ENCODE results near the gene CEP128.

Gene CEP128

GRCh38 chr14:80576401-80576800 is 365.1 kb downstream of the CEP128 start:
- Histone ChIP-seq H3F3A (ENCODE audit: control insufficient read depth, insufficient read depth) (no peaks in the 10 kb centered on the region), H3K4me3 (ENCODE audit: low read length) (no peak overlapping the region), H4K20me1 (ENCODE audit: control insufficient read depth, insufficient read depth, low read depth, low read length) (no peaks in the 10 kb centered on the region), H3K79me2 (ENCODE audit: control insufficient read depth, low read length) (no peaks in the 10 kb centered on the region), H3K27me3 (ENCODE audit: control insufficient read depth, low read length) (no peaks in the 10 kb centered on the region), H3K4me1 (ENCODE audit: control insufficient read depth, low read length) (no peaks in the 10 kb centered on the region), H3K9me3 (ENCODE audit: control insufficient read depth, insufficient read depth, low read length) (no peaks in the 10 kb centered on the region), H3K4me2 (ENCODE audit: low read length) (no peak overlapping the region), H3K9me2 (replicated peaks; ENCODE audit: control insufficient read depth, low read length) (no peaks in the 10 kb centered on the region), H3K36me3 (ENCODE audit: control insufficient read depth, low read length) (no peaks in the 10 kb centered on the region), H3K27ac (ENCODE audit: low read depth, low read length) (no peak overlapping the region)
- TF ChIP-seq EZH2phosphoT487 (IDR thresholded peaks at IDR 0.05; ENCODE audit: borderline replicate concordance, low read length): no peak
- TF ChIP-seq CTCF (IDR thresholded peaks at IDR 0.05; ENCODE audit: low read depth, low read length, poor library complexity, severe bottlenecking): no peak

GRCh38 chr14:80575763-80576162 is 365.8 kb downstream of the CEP128 start:
- no peak overlapping the region for H3K27ac ChIP-seq (ENCODE audit: low read depth, low read length)
- no peak overlapping the region for H3K4me2 ChIP-seq (ENCODE audit: low read length)
- no peak overlapping the region for H3K4me3 ChIP-seq (ENCODE audit: low read length)
- no peaks in the 10 kb centered on the region for H3K36me3 ChIP-seq (ENCODE audit: control insufficient read depth, low read length)
- no peaks in the 10 kb centered on the region for H3K9me2 ChIP-seq (replicated peaks; ENCODE audit: control insufficient read depth, low read length)
- H3K9me3 ChIP-seq (ENCODE audit: control insufficient read depth, insufficient read depth, low read length): no peaks in the 10 kb centered on the region
- no peaks in the 10 kb centered on the region for H3K27me3 ChIP-seq (ENCODE audit: control insufficient read depth, low read length)
- no peaks in the 10 kb centered on the region for H3K79me2 ChIP-seq (ENCODE audit: control insufficient read depth, low read length)
- no peaks in the 10 kb centered on the region for H3F3A ChIP-seq (ENCODE audit: control insufficient read depth, insufficient read depth)
- no peaks in the 10 kb centered on the region for H3K4me1 ChIP-seq (ENCODE audit: control insufficient read depth, low read length)
- H4K20me1 ChIP-seq (ENCODE audit: control insufficient read depth, insufficient read depth, low read depth, low read length): no peaks in the 10 kb centered on the region
- no peak for TF ChIP-seq EZH2phosphoT487 (IDR thresholded peaks at IDR 0.05; ENCODE audit: borderline replicate concordance, low read length)
- TF ChIP-seq CTCF (IDR thresholded peaks at IDR 0.05; ENCODE audit: low read depth, low read length, poor library complexity, severe bottlenecking): no peak

- H3K4me1 ChIP-seq (ENCODE audit: control insufficient read depth, low read length): no peaks in the 10 kb centered on the region
- no peak overlapping the region for H3K4me2 ChIP-seq (ENCODE audit: low read length)
- H3K27me3 ChIP-seq (ENCODE audit: control insufficient read depth, low read length): no peaks in the 10 kb centered on the region
- H3K4me3 ChIP-seq (ENCODE audit: low read length): no peak overlapping the region
- no peaks in the 10 kb centered on the region for H3F3A ChIP-seq (ENCODE audit: control insufficient read depth, insufficient read depth)
- H3K27ac ChIP-seq (ENCODE audit: low read depth, low read length): no peak overlapping the region
- H3K36me3 ChIP-seq (ENCODE audit: control insufficient read depth, low read length): no peaks in the 10 kb centered on the region
- TF ChIP-seq EZH2phosphoT487 (IDR thresholded peaks at IDR 0.05; ENCODE audit: borderline replicate concordance, low read length): no peak
- no peaks in the 10 kb centered on the region for H3K9me2 ChIP-seq (replicated peaks; ENCODE audit: control insufficient read depth, low read length)
- H3K79me2 ChIP-seq (ENCODE audit: control insufficient read depth, low read length): no peaks in the 10 kb centered on the region
- no peaks in the 10 kb centered on the region for H3K9me3 ChIP-seq (ENCODE audit: control insufficient read depth, insufficient read depth, low read length)
- no peaks in the 10 kb centered on the region for H4K20me1 ChIP-seq (ENCODE audit: control insufficient read depth, insufficient read depth, low read depth, low read length)
These were observed 368.9 kb downstream of the CEP128 start for GRCh38 chr14:80572666-80573065.

- Histone ChIP-seq H3K27me3 (ENCODE audit: control insufficient read depth, low read length) (no peaks in the 10 kb centered on the region), H3K4me1 (ENCODE audit: control insufficient read depth, low read length) (no peaks in the 10 kb centered on the region), H3K36me3 (ENCODE audit: control insufficient read depth, low read length) (no peaks in the 10 kb centered on the region), H3K9me2 (replicated peaks; ENCODE audit: control insufficient read depth, low read length) (no peaks in the 10 kb centered on the region), H3K4me2 (ENCODE audit: low read length) (no peak overlapping the region), H3K9me3 (ENCODE audit: control insufficient read depth, insufficient read depth, low read length) (no peaks in the 10 kb centered on the region), H3F3A (ENCODE audit: control insufficient read depth, insufficient read depth) (no peaks in the 10 kb centered on the region), H3K27ac (ENCODE audit: low read depth, low read length) (no peak overlapping the region), H3K4me3 (ENCODE audit: low read length) (no peak overlapping the region), H3K79me2 (ENCODE audit: control insufficient read depth, low read length) (no peaks in the 10 kb centered on the region), H4K20me1 (ENCODE audit: control insufficient read depth, insufficient read depth, low read depth, low read length) (no peaks in the 10 kb centered on the region)
- no peak for TF ChIP-seq CTCF (IDR thresholded peaks at IDR 0.05; ENCODE audit: low read depth, low read length, poor library complexity, severe bottlenecking)
- TF ChIP-seq EZH2phosphoT487 (IDR thresholded peaks at IDR 0.05; ENCODE audit: borderline replicate concordance, low read length): no peak
These were observed 370.6 kb downstream of the CEP128 start for GRCh38 chr14:80570930-80571298.
